Kidney glomerular epithelial cell (primary cell): ENCODE results near the gene ZNF777.
"Not testable (repeated sequence)": the region's sequence is repeated elsewhere in the genome, so short reads cannot be mapped to it uniquely, and the experiment has no call there.

Experiments used
- DNase-seq: peaks from one replicate; lab custom pipeline; 2025; lab: John Stamatoyannopoulos, UW

The ZNF777 gene

GRCh38 chr7:149414171-149414570 lies 46.7 kb downstream of the ZNF777 start:
- no peak for DNase-seq

DNA sequence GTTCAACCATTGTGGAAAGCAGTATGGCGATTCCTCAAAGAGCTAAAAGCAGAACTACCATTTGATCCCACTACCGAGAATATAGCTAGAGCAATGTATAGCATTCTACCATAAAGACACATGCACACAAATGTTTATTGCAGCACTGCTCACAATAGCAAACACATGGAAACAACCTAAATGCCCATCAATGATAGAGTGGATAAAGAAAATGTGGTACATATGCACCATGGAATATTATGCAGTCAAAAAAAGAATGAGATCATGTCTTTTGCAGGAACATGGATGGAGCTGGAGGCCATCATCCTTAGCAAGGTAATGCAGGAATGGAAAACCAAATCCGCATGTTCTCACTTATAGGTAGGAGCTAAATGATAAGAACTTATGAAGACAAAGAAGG lies 47.8 kb downstream of the ZNF777 start:
- DNase-seq = not testable (repeated sequence)

GRCh38 chr7:149409895-149410294 lies 51.0 kb downstream of the ZNF777 start:
- DNase-seq = no peak

GRCh38 chr7:149404825-149405224 lies 56.0 kb downstream of the ZNF777 start:
- no peak for DNase-seq

- no peak for DNase-seq
Measured at GRCh38 chr7:149404396-149404795, 56.5 kb downstream of the ZNF777 start.

GRCh38 chr7:149398195-149398820 lies 62.6 kb downstream of the ZNF777 start:
- DNase-seq = no peak

DNA sequence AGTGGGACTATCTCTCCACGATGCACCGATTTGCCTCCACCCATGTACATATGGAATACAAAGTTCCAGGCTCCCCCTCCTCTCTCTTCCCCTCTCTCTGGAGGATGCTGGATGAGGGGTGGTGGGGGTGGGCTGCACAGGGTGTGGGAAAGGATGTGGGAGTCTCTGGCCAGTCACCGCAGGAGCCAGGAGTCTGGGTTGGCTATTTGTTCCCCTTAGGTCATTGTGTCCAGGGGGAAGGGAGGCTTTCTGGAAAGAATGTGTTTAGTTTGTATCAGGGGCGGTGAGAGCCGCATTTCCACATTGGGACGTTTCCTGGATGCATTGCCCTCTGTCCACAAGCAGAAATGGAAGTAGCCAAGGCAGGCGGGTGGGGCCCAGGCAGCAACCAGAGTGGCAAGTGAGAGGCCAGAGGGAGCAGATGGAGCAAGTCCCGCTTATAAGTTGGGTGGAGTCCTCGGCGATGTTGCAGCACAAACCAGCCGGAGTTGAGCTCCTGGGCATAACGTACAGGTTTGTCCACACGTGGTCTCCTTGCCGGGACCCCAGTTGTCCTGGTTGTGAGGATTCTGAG lies 63.3 kb downstream of the ZNF777 start:
- no peak for DNase-seq

DNA sequence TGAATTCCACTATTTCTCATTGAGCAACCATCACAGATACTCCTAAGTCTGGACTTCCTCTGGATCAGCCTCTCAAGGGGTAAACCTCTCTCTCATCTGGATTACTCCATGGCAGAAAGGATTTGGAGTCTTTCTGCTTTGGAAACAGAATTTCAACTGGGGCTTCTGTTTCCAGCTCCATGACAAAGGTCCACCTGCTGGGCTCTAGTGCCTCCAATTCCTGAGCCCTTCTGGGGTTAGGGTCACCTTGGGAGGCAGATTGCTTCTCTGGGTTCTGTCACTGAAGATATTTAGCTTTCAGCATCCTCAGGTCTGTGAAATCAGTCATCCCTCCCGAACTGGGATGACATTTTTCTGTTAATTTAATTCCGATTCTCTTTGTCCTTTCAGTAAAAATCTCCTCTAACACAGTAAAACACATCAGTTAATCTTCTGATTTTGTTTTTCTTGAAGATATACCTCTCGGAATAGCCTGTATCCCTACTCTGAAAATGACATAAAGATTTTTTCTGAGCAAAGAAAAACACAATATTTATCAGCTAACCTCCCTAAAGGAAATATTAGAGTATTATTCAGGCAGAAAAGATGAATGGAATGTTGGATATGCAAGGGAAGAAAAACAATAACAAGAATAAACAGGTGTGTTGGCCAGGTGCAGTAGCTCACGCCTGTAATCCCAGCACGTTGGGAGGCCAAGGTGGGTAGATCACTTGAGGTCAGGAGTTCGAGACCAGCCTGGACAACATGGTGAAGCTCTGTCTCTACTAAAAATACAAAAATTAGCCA lies 72.1 kb downstream of the ZNF777 start:
- DNase-seq = not testable (repeated sequence)

DNA sequence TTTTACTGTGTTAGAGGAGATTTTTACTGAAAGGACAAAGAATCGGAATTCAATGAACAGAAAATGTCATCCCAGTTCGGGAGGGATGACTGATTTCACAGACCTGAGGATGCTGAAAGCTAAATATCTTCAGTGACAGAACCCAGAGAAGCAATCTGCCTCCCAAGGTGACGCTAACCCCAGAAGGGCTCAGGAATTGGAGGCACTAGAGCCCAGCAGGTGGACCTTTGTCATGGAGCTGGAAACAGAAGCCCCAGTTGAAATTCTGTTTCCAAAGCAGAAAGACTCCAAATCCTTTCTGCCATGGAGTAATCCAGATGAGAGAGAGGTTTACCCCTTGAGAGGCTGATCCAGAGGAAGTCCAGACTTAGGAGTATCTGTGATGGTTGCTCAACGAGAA lies 74.3 kb downstream of the ZNF777 start:
- DNase-seq = not testable (repeated sequence)

DNA sequence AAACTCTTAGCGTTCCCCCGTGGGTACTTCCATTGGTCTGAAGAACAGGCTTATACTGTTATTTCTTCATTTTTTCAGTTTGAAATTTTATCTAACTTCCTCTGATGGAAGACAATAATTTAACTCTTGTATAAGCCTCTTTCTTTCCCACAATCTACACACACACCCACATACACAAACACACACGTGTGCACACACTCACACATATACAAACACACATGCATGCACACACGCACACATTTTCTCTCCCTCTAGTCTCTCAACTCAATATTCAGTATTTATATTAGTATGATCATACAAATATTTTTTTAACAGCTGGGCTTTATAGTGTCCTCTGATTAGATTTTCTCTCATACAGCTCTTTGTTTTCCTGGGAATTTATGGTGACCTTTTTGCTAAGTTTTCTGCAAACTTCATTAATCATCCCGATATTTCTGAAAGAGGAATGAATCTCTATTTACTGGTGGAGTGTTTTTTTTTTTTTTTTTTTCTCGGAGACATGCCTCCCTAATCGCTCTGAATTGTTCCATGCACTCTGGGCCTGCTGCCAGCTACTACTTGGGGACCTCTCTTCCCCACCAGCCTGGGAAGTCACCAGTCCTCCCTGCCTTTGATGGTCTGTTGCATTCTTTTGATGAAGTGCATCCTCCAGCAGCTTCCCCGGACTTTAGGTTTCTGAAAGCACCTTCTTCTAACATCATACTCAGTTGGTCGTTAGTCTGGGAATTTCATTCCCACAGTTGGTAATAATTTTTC lies 75.5 kb downstream of the ZNF777 start:
- DNase-seq = no peak
